Heart left ventricle (tissue), 16 donors: ENCODE measurements around the gene OXNAD1. TPM values are rescaled to one million over a fixed set of nuclear protein-coding genes. Genes with fewer than 3 reads are reported as not detected.

ENCODE experiments used
- ATAC-seq, 4 donors: fragments of 200-7000 bp; cut with Tn5 transposase; one replicate each; pipeline ENCODE4 v1.9.1; 2020 to 2022; ENCODE audit warnings: moderate library complexity in 4 of 4, mild to moderate bottlenecking in 3 of 4, moderate number of reproducible peaks in 1 of 4
- DNase-seq, 5 donors: peaks; one replicate each; pipeline ENCODE4 v3.0.0-alpha.2; 2020
- H3K27ac ChIP-seq, 12 donors: fragments of 200-600 bp; sonication (generic) in 4 of 12; one replicate each; pipeline versions ENCODE4 v1.5.0 to v1.8.0; 2016 to 2022; ENCODE audit warnings: mild to moderate bottlenecking in 2 of 12
- H3K27me3 ChIP-seq, 9 donors: fragments of 200-600 bp; sonication (generic) in 2 of 9; one replicate each; pipeline versions ENCODE4 v1.5.1 to v1.8.0; 2016 to 2022; ENCODE audit warnings: mild to moderate bottlenecking in 3 of 9
- H3K36me3 ChIP-seq, 9 donors: fragments of 200-600 bp; sonication (generic) in 2 of 9; one replicate each; pipeline versions ENCODE4 v1.5.0 to v1.8.0; 2018 to 2022; ENCODE audit warnings: mild to moderate bottlenecking in 2 of 9
- H3K4me1 ChIP-seq, 12 donors: fragments of 200-600 bp; sonication (generic) in 4 of 12; one replicate each; pipeline versions ENCODE4 v1.5.0 to v1.8.0; 2016 to 2022; ENCODE audit warnings: mild to moderate bottlenecking in 3 of 12
- H3K4me3 ChIP-seq, 12 donors: fragments of 200-600 bp; sonication (generic) in 4 of 12; one replicate each; pipeline versions ENCODE4 v1.5.0 to v1.8.0; 2017 to 2022; ENCODE audit warnings: mild to moderate bottlenecking in 9 of 12, moderate library complexity in 4 of 12
- H3K9me3 ChIP-seq, 12 donors: fragments of 200-600 bp; sonication (generic) in 4 of 12; one replicate each; pipeline versions ENCODE4 v1.5.0 to v1.8.0; 2016 to 2022; ENCODE audit warnings: mild to moderate bottlenecking in 1 of 12
- POLR2A ChIP-seq, 2 donors: fragments of 450-650 bp; IDR thresholded peaks; one replicate each; pipeline ENCODE4 v1.6.1; 2017; ENCODE audit warnings: antibody characterized with exemption in 2 of 2, mild to moderate bottlenecking in 2 of 2, moderate library complexity in 2 of 2
- WGBS, 4 donors: extraction: QIAGEN DNeasy Blood & Tissue Kit in 2 of 4; methylation state at CpG; one replicate each; pipeline versions ENCODE4 v1.1.5 to v1.1.7; 2013 to 2018; 5-methylcytosine and 5-hydroxymethylcytosine counted together
- intact Hi-C, 10 donors: fragments of 100-400 bp; cut with DNase I; formaldehyde crosslinking; loops; one replicate each; pipeline versions ENCODE4 v1.11.1 to v1.14.2; 2022
- polyA plus RNA-seq, 2 donors: library from polyadenylated mRNA; stranded (reverse); fragments of 200-250 nt; gene quantifications; one replicate each; pipeline ENCODE4 v1.2.3, GENCODE V29; 2013
- total RNA-seq, 9 donors: library from RNA; depleted of rRNA in 2 of 9; stranded (reverse); fragments of >200 nt in 2 of 9; fragmentation: NEBNext Ultra II Directional in 3 of 9; extraction: Animal tissue kit (Norgen Biotek cat#: 25700) in 3 of 9; gene quantifications; one replicate each; pipeline versions ENCODE4 v1.1.0 to v1.2.4, GENCODE V29; 2016 to 2023
- TF ChIP-seq, protein P1 (sequence below), 12 donors: fragments of 200-600 bp; sonication (generic) in 4 of 12; IDR thresholded peaks; one replicate each; pipeline versions ENCODE4 v1.5.0 to v1.8.0; 2018 to 2022; ENCODE audit warnings: antibody characterized with exemption in 12 of 12, mild to moderate bottlenecking in 5 of 12
- donor health status: ischemic (EF 13 %, LVEDD 7.1; RV severe dilation, severe dysfunction).
- donor health status: healthy with polysubstance abuse.
- donor health status: DM: no; HTN: yes; CAD: no.
- donor health status: DM: no; HTN: no; CAD: no.
- donor health status: ischemic (EF 25% LVEDD 6.9; RV normal size, moderate dysfunction).
- donor health status: ischemic (EF 25% LVEDD 5.7; RV mildly dilated, moderate dysfunction).
- donor health status: healthy.
- donor health status: DM: yes; HTN: yes; CAD: no.
- donor health status: ischemic (EF 35%, LVEDD 5.7; RV mildly dilated, moderate dysfunction).
- donor health status: nonischemic (EF 11% LVEDD 7.7; RV severe dilation, severe dysfunction).
- donor health status: DM: yes; HTN: yes; CAD: no.
- donor health status: PGD.
- donor health status: ischemic (EF 29% LVEDD 5.4; RV normal size, mild dysfunction).
- donor health status: nonischemic (EF 23%, LVEDD 6.1; RV moderate dilation, normal function).

Gene OXNAD1
- total and polyA plus RNA-seq, 11 donors = 7.3 to 26.9 (median 18.1) TPM

DNA sequence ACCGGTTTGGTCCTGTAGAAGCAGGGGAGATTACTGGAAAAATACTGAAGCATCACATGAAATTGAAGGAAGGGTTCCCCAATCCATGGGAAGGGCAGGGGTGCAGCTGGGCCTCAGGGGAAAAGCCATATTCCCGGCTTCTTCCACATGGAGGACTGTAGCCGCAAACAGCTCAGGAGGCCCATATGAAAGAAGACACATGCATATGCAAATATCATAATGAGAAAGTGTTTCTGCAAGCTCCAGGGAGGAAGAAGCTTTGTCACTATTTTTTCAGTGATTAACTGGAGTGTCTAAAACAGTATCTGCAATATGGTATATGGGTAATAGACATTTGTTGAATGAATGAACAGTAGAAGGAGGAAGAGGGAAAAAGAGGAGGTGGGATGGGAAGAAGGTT lies 19.4 kb upstream of the OXNAD1 start:
- peaks cover 0 to 36% (median 13%) of the 10 kb centered on the region in 12 donors for H3K4me1 ChIP-seq
- no peak for DNase-seq
- no peak for ATAC-seq
- TF ChIP-seq POLR2A (IDR thresholded peaks at IDR 0.05) = no peak
- TF ChIP-seq, protein P1, sequence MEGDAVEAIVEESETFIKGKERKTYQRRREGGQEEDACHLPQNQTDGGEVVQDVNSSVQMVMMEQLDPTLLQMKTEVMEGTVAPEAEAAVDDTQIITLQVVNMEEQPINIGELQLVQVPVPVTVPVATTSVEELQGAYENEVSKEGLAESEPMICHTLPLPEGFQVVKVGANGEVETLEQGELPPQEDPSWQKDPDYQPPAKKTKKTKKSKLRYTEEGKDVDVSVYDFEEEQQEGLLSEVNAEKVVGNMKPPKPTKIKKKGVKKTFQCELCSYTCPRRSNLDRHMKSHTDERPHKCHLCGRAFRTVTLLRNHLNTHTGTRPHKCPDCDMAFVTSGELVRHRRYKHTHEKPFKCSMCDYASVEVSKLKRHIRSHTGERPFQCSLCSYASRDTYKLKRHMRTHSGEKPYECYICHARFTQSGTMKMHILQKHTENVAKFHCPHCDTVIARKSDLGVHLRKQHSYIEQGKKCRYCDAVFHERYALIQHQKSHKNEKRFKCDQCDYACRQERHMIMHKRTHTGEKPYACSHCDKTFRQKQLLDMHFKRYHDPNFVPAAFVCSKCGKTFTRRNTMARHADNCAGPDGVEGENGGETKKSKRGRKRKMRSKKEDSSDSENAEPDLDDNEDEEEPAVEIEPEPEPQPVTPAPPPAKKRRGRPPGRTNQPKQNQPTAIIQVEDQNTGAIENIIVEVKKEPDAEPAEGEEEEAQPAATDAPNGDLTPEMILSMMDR (IDR thresholded peaks at IDR 0.05) = no peak
- no peak overlapping the region for H3K27ac ChIP-seq
- intact Hi-C loops = loop anchor here (2.0 to 10.0 kb wide), 10 partner anchors 67 to 621 kb away; no protein-coding TSS in a partner anchor
- WGBS, 4 donors = 95 to 96% (median 96%) methylated on average over 3 of the region's 3 CpGs
- H3K27me3 ChIP-seq = no peaks in the 10 kb centered on the region
- no peaks in the 10 kb centered on the region for H3K36me3 ChIP-seq
- no peak overlapping the region for H3K4me3 ChIP-seq
- no peaks in the 10 kb centered on the region for H3K9me3 ChIP-seq

DNA sequence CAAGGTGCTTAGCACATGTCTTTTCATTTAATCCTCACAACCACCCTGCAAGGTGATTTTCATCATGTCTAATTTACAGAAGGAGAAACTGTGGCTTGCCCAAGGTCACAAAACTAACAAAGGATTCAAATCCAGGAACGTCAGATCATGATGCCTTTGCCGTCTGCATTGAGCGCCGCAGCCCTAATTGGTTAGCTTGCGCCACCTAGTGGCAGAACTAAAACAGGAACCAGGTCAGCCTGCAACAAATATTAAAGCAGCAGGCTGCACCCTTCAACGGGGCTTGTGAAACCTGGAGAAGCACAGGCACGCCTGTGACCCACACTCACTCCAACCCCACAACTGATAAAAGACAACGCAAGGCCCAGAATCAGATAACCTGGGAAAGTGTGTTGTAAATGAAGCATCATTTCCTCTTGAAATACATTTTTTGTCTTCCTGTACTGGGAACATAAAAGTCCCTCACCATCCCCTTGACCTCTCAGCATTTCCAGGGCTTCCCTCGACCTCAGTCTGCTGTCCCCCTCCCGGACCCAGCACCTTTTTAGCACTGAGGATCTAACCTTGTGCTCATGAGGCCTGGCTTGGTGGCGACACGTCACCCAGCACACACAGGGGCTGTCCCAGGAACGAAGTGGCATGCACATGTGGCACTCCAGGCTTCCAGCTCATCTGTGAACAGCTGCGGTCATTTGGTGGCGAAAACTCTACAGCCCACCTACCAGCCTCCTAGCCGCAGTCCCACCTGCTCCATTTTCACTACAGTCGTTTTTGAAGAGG lies 17.5 kb upstream of the OXNAD1 start:
- 31 to 34% (median 31%) methylated on average over 17 of the region's 17 CpGs for WGBS, 4 donors

DNA sequence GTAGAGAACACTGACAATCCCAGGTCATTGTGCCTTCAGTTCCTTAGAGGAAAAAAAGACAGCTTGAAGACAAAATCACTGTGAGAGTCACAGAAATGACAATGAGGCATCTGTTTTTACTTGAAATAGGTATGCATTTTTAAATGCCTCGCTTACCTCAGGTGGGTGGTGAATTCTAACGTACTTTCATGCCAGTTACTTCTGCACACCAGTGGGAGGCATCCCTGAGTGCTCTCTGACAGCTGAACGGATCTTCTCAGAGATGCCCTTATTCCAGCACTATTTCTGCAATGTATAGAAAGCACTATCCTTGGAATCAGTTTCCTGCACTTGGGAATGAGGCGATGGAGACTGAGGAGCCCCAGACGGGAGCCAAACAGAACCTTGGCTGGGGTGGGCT lies 16.5 kb upstream of the OXNAD1 start:
- Histone ChIP-seq H3K4me1 (peaks cover 0 to 31% (median 13%) of the 10 kb centered on the region in 12 donors), H3K27ac (no peak overlapping the region), H3K27me3 (no peaks in the 10 kb centered on the region), H3K36me3 (no peaks in the 10 kb centered on the region), H3K4me3 (no peak overlapping the region), H3K9me3 (no peaks in the 10 kb centered on the region)
- WGBS, 4 donors = 80 to 91% (median 84%) methylated on average over 5 of the region's 5 CpGs
- DNase-seq (no peak), ATAC-seq (no peak)
- TF ChIP-seq POLR2A (IDR thresholded peaks at IDR 0.05) = no peak
- TF ChIP-seq, protein P1 (IDR thresholded peaks at IDR 0.05) = no peak
- intact Hi-C loops = loop anchor here in 9 of 10 donors (2.0 to 10.0 kb wide), 8 partner anchors 71 to 624 kb away; no protein-coding TSS in a partner anchor

More for the DNA sequence above, 17.5 kb upstream of the OXNAD1 start:
- TF ChIP-seq, protein P1 (IDR thresholded peaks at IDR 0.05) = peak; percentile 85 to 98 (median 94)
- no peak for TF ChIP-seq POLR2A (IDR thresholded peaks at IDR 0.05)
- Histone ChIP-seq H3K9me3 (no peaks in the 10 kb centered on the region), H3K36me3 (no peaks in the 10 kb centered on the region), H3K4me3 (no peak overlapping the region), H3K4me1 (peaks cover 0 to 28% (median 13%) of the 10 kb centered on the region in 12 donors), H3K27ac (no peak overlapping the region), H3K27me3 (no peaks in the 10 kb centered on the region)
- DNase-seq (peak; percentile 75 to 86 (median 79)), ATAC-seq (peak; percentile 40 to 68 (median 65))
- intact Hi-C loops = loop anchor here (1.0 to 10.0 kb wide), 13 partner anchors 69 to 623 kb away; no protein-coding TSS in a partner anchor

DNA sequence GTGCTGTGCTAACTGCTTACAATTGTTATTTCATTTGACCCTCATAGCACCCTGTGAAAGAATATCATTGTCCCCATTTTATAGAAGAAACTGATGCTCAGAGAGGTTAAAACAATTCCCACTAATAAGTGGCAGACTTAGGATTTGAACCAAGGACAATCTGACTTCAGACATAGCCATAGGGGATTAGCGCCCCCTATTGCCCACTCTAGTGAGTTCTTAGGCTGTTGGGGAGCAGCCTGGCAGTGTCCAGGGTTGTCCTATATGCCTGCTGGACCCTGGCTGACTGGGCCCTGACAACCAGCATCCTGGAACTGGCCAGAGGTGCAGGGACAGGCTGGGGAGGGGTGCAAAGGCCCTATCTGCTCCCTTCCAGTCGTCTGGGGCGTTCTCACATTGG lies 15.7 kb upstream of the OXNAD1 start:
- ATAC-seq = no peak
- WGBS, 4 donors = 0 to 30% (median 28%) methylated on average over 1 to 3 of the region's 3 CpGs
- Histone ChIP-seq H3K4me1 (peaks cover 0 to 30% (median 10%) of the 10 kb centered on the region in 12 donors), H3K4me3 (no peak overlapping the region), H3K27me3 (no peaks in the 10 kb centered on the region), H3K27ac (no peak overlapping the region), H3K36me3 (no peaks in the 10 kb centered on the region), H3K9me3 (no peaks in the 10 kb centered on the region)
- TF ChIP-seq POLR2A (IDR thresholded peaks at IDR 0.05) = no peak
- TF ChIP-seq, protein P1 (IDR thresholded peaks at IDR 0.05) = peak in 7 of 12 donors; percentile 7 to 39 (median 23)
- no peak for DNase-seq
- intact Hi-C loops = loop anchor here in 9 of 10 donors (2.0 to 10.0 kb wide), 8 partner anchors 72 to 625 kb away; no protein-coding TSS in a partner anchor
